Gastrocnemius medialis (tissue), 4 donors: ENCODE measurements around the gene HTR7.

Source experiments
- POLR2A ChIP-seq, 2 donors: fragments of 450-650 bp; IDR thresholded peaks; one replicate each; pipeline ENCODE4 v1.6.1; 2017; ENCODE audit warnings: antibody characterized with exemption in 2 of 2, mild to moderate bottlenecking in 2 of 2, moderate library complexity in 2 of 2
- TF ChIP-seq, protein P1 (sequence below), 5 experiments: fragments of 450-650 bp in 3 of 5; fragments of 200-600 bp in 2 of 5; sonication (generic) in 2 of 5; IDR thresholded peaks in 4 of 5; conservative IDR thresholded peaks in 1 of 5; 1 replicate in 4 of 5; 2 replicates in 1 of 5; pipeline ENCODE4 v1.5.1; 2016 to 2019; ENCODE audit warnings: antibody characterized with exemption in 5 of 5, mild to moderate bottlenecking in 3 of 5, moderate library complexity in 3 of 5

- TF ChIP-seq, protein P1, sequence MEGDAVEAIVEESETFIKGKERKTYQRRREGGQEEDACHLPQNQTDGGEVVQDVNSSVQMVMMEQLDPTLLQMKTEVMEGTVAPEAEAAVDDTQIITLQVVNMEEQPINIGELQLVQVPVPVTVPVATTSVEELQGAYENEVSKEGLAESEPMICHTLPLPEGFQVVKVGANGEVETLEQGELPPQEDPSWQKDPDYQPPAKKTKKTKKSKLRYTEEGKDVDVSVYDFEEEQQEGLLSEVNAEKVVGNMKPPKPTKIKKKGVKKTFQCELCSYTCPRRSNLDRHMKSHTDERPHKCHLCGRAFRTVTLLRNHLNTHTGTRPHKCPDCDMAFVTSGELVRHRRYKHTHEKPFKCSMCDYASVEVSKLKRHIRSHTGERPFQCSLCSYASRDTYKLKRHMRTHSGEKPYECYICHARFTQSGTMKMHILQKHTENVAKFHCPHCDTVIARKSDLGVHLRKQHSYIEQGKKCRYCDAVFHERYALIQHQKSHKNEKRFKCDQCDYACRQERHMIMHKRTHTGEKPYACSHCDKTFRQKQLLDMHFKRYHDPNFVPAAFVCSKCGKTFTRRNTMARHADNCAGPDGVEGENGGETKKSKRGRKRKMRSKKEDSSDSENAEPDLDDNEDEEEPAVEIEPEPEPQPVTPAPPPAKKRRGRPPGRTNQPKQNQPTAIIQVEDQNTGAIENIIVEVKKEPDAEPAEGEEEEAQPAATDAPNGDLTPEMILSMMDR (IDR thresholded peaks at IDR 0.05 in 4 of 5, conservative IDR thresholded peaks at IDR 0.05 in 1 of 5): no peak
- TF ChIP-seq POLR2A (IDR thresholded peaks at IDR 0.05): no peak
Observed at GRCh38 chr10:90790422-90790821, 67.4 kb downstream of the HTR7 start.
